Measurements from ENCODE around the gene NDUFB11. TPM values are rescaled to one million over a fixed set of nuclear protein-coding genes. Genes with fewer than 3 reads are reported as not detected.

Gene NDUFB11
- total RNA-seq, 1 donor from 2014 or later = 53.1 TPM

DNA sequence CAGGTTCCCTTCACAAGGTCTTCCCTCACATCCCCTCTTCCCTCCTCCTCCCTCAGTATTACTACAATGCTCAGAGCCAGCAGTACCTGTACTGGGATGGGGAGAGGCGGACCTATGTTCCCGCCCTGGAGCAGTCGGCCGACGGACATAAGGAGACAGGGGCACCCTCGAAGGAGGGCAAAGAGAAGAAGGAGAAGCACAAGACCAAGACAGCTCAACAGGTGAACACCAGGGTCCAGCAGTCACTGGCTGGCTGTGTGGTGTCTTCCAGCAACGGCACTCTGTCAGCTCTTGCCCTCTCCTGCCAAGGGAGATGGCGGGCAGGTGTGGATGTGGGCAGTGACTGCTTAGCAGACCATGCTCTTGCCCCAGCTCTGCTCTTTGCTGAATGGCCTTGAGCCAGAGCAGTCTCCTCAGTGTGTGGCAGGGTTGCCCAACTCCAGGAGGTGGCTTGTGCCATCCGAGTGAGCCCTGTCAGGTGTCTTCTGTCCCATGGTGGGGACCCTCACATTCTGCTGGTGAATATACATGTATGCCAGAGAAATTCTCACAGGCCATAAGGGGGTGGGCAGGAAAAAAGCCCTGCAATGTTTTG lies 37.7 kb upstream of the NDUFB11 start:
- H3K79me2 ChIP-seq (ENCODE audit: low read depth) = no peaks in the 10 kb centered on the region
- H3K9ac ChIP-seq = no peak overlapping the region
- H3K27me3 Mint-ChIP-seq (ENCODE audit: insufficient read depth, low read depth) = peaks cover 6% of the 10 kb centered on the region
- H3K36me3 Mint-ChIP-seq = peaks cover 15% of the 10 kb centered on the region
- H3K36me3 ChIP-seq = no peaks in the 10 kb centered on the region
- no peaks in the 10 kb centered on the region for H3F3A ChIP-seq (ENCODE audit: low read depth)
- no peak overlapping the region for H3K4me3 ChIP-seq
- H3K4me2 ChIP-seq = no peak overlapping the region
- no peak overlapping the region for H3K4me3 Mint-ChIP-seq
- no peak overlapping the region for H3K27ac ChIP-seq
- no peak overlapping the region for H2AFZ ChIP-seq (replicated peaks)
- H3K4me1 Mint-ChIP-seq = no peaks in the 10 kb centered on the region
- no peak for TF ChIP-seq EZH2phosphoT487 (IDR thresholded peaks at IDR 0.05)
- TF ChIP-seq EZH2 (IDR thresholded peaks at IDR 0.05) = no peak
- TF ChIP-seq, protein P1, sequence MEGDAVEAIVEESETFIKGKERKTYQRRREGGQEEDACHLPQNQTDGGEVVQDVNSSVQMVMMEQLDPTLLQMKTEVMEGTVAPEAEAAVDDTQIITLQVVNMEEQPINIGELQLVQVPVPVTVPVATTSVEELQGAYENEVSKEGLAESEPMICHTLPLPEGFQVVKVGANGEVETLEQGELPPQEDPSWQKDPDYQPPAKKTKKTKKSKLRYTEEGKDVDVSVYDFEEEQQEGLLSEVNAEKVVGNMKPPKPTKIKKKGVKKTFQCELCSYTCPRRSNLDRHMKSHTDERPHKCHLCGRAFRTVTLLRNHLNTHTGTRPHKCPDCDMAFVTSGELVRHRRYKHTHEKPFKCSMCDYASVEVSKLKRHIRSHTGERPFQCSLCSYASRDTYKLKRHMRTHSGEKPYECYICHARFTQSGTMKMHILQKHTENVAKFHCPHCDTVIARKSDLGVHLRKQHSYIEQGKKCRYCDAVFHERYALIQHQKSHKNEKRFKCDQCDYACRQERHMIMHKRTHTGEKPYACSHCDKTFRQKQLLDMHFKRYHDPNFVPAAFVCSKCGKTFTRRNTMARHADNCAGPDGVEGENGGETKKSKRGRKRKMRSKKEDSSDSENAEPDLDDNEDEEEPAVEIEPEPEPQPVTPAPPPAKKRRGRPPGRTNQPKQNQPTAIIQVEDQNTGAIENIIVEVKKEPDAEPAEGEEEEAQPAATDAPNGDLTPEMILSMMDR (IDR thresholded peaks at IDR 0.05) = no peak
- H3K9me3 Mint-ChIP-seq = peaks cover 8% of the 10 kb centered on the region
- no peaks in the 10 kb centered on the region for H4K20me1 ChIP-seq (ENCODE audit: low read depth)
- H3K27ac Mint-ChIP-seq = no peak overlapping the region
- no peak for DNase-seq (ENCODE audit: low spot score)
- H3K9me3 ChIP-seq (ENCODE audit: low read depth) = no peaks in the 10 kb centered on the region
- H3K27me3 ChIP-seq = no peaks in the 10 kb centered on the region
- no peaks in the 10 kb centered on the region for H3K4me1 ChIP-seq

DNA sequence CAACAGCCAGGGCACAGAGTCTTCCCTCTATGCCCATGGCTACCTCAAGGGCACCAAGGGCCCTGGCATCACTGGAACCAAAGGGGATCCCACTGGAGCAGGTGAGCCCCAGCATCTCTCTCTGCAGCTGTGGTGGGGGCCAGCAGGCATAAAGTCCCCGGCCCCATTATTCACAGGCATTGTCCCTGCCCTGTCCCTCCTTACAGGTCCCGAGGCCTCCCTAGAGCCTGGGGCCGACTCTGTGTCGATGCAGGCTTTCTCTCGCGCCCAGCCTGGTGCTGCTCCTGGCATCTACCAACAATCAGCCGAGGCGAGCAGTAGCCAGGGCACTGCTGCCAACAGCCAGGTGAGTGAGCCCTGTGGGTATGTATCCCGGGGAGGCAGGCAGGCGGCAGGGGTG lies 36.8 kb upstream of the NDUFB11 start:
- Histone ChIP-seq H3K9me3 (ENCODE audit: low read depth) (no peaks in the 10 kb centered on the region), H3K4me1 (no peaks in the 10 kb centered on the region), H2AFZ (replicated peaks) (no peak overlapping the region), H3K79me2 (ENCODE audit: low read depth) (no peaks in the 10 kb centered on the region), H3K9ac (no peak overlapping the region), H3K27me3 (no peaks in the 10 kb centered on the region), H3K27ac (no peak overlapping the region), H3K4me3 (no peak overlapping the region), H3F3A (ENCODE audit: low read depth) (no peaks in the 10 kb centered on the region), H4K20me1 (ENCODE audit: low read depth) (no peaks in the 10 kb centered on the region), H3K36me3 (no peaks in the 10 kb centered on the region), H3K4me2 (no peak overlapping the region)
- Mint-ChIP-seq H3K36me3 (peaks cover 17% of the 10 kb centered on the region), H3K27me3 (ENCODE audit: insufficient read depth, low read depth) (peaks cover 6% of the 10 kb centered on the region), H3K9me3 (peaks cover 11% of the 10 kb centered on the region), H3K4me1 (no peaks in the 10 kb centered on the region), H3K4me3 (no peak overlapping the region), H3K27ac (no peak overlapping the region)
- DNase-seq (ENCODE audit: low spot score) = no peak
- TF ChIP-seq, protein P1 (IDR thresholded peaks at IDR 0.05) = no peak
- no peak for TF ChIP-seq EZH2phosphoT487 (IDR thresholded peaks at IDR 0.05)
- TF ChIP-seq EZH2 (IDR thresholded peaks at IDR 0.05) = no peak

DNA sequence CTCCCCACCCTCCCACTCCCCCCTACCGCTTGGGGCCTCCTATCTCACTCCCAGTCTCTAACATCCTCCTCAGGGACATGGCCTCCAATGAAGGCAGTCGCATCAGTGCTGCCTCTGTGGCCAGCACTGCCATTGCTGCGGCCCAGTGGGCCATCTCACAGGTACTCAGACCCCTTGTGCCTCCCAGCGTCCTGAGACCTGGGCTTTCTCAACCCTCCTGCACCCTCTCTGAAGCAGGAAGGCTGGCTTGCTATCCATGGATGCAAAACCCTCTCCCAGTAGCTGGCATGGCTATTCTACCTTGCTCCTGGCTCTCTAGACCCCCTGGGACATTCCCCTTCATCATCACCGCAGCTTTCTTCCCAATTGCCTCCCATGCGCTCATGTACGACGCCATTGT lies 35.8 kb upstream of the NDUFB11 start:
- H3K27ac ChIP-seq = no peak overlapping the region
- peaks cover 13% of the 10 kb centered on the region for H3K36me3 Mint-ChIP-seq
- no peak overlapping the region for H3K4me3 ChIP-seq
- H2AFZ ChIP-seq (replicated peaks) = no peak overlapping the region
- peaks cover 6% of the 10 kb centered on the region for H3K27me3 Mint-ChIP-seq (ENCODE audit: insufficient read depth, low read depth)
- no peak overlapping the region for H3K27ac Mint-ChIP-seq
- DNase-seq (ENCODE audit: low spot score) = no peak
- H3K4me2 ChIP-seq = no peak overlapping the region
- TF ChIP-seq EZH2phosphoT487 (IDR thresholded peaks at IDR 0.05) = no peak
- TF ChIP-seq, protein P1 (IDR thresholded peaks at IDR 0.05) = no peak
- no peak for TF ChIP-seq EZH2 (IDR thresholded peaks at IDR 0.05)
- H3K4me1 ChIP-seq = no peaks in the 10 kb centered on the region
- H3K9me3 ChIP-seq (ENCODE audit: low read depth) = no peaks in the 10 kb centered on the region
- no peak overlapping the region for H3K4me3 Mint-ChIP-seq
- H3K9ac ChIP-seq = no peak overlapping the region
- no peaks in the 10 kb centered on the region for H3K79me2 ChIP-seq (ENCODE audit: low read depth)
- H3K4me1 Mint-ChIP-seq = no peaks in the 10 kb centered on the region
- H3K36me3 ChIP-seq = no peaks in the 10 kb centered on the region
- H3F3A ChIP-seq (ENCODE audit: low read depth) = no peaks in the 10 kb centered on the region
- H3K9me3 Mint-ChIP-seq = peaks cover 11% of the 10 kb centered on the region
- no peaks in the 10 kb centered on the region for H3K27me3 ChIP-seq
- H4K20me1 ChIP-seq (ENCODE audit: low read depth) = no peaks in the 10 kb centered on the region
